Upper lobe of right lung (tissue), 1 donor: Measurements from ENCODE around the gene EXOG. TPM values are rescaled to one million over a fixed set of nuclear protein-coding genes. Genes with fewer than 3 reads are reported as not detected.
"Not testable (repeated sequence)": the region's sequence is repeated elsewhere in the genome, so short reads cannot be mapped to it uniquely, and the experiment has no call there.

ENCODE experiments used
- ATAC-seq: fragments of 200-7000 bp; cut with Tn5 transposase; one replicate; pipeline ENCODE4 v1.9.1; 2020; ENCODE audit warnings: mild to moderate bottlenecking, moderate library complexity
- DNase-seq: peaks from one replicate; pipeline ENCODE4 v3.0.0-alpha.2; 2020
- H3K27ac ChIP-seq: fragments of 200-600 bp; one replicate; pipeline ENCODE4 v1.8.0; 2022
- H3K27me3 ChIP-seq: fragments of 200-600 bp; one replicate; pipeline ENCODE4 v1.8.0; 2022; ENCODE audit warnings: mild to moderate bottlenecking
- H3K36me3 ChIP-seq: fragments of 200-600 bp; one replicate; pipeline ENCODE4 v1.8.0; 2022
- H3K4me1 ChIP-seq: fragments of 200-600 bp; one replicate; pipeline ENCODE4 v1.8.0; 2022
- H3K4me3 ChIP-seq: fragments of 200-600 bp; one replicate; pipeline ENCODE4 v1.8.0; 2022; ENCODE audit warnings: mild to moderate bottlenecking
- H3K9me3 ChIP-seq: fragments of 200-600 bp; one replicate; pipeline ENCODE4 v1.8.0; 2022
- intact Hi-C: fragments of 100-400 bp; cut with DNase I; formaldehyde crosslinking; loops from one replicate; pipeline ENCODE4 v1.11.0; 2022
- total RNA-seq: library from RNA; stranded (reverse); fragmentation: NEBNext Ultra II Directional; extraction: Animal tissue kit (Norgen Biotek cat#: 25700); gene quantifications from one replicate; pipeline ENCODE4 v1.2.1, GENCODE V29; 2021
- TF ChIP-seq, protein P1 (sequence below): fragments of 200-600 bp; IDR thresholded peaks from one replicate; pipeline ENCODE4 v1.8.0; 2022; ENCODE audit warnings: antibody characterized with exemption
- donor health status: DM: no; HTN: yes; CAD: no; lungs with severe emphysema.

Gene EXOG
- total RNA-seq, 1 donor from 2014 or later: 10.7 TPM

GRCh38 chr3:38566215-38566528 is 70.0 kb downstream of the EXOG start:
- Histone ChIP-seq H3K9me3 (no peaks in the 10 kb centered on the region), H3K27ac (no peak overlapping the region), H3K4me1 (no peaks in the 10 kb centered on the region), H3K36me3 (no peaks in the 10 kb centered on the region), H3K27me3 (no peaks in the 10 kb centered on the region), H3K4me3 (no peak overlapping the region)
- TF ChIP-seq, protein P1, sequence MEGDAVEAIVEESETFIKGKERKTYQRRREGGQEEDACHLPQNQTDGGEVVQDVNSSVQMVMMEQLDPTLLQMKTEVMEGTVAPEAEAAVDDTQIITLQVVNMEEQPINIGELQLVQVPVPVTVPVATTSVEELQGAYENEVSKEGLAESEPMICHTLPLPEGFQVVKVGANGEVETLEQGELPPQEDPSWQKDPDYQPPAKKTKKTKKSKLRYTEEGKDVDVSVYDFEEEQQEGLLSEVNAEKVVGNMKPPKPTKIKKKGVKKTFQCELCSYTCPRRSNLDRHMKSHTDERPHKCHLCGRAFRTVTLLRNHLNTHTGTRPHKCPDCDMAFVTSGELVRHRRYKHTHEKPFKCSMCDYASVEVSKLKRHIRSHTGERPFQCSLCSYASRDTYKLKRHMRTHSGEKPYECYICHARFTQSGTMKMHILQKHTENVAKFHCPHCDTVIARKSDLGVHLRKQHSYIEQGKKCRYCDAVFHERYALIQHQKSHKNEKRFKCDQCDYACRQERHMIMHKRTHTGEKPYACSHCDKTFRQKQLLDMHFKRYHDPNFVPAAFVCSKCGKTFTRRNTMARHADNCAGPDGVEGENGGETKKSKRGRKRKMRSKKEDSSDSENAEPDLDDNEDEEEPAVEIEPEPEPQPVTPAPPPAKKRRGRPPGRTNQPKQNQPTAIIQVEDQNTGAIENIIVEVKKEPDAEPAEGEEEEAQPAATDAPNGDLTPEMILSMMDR: no peak
- peak; percentile 52 for DNase-seq
- intact Hi-C loops: no loop called here
- no peak for ATAC-seq

GRCh38 chr3:38566794-38567193 is 70.7 kb downstream of the EXOG start:
- H3K27me3 ChIP-seq, H3K4me1 ChIP-seq, H3K4me3 ChIP-seq, H3K27ac ChIP-seq, H3K36me3 ChIP-seq, ATAC-seq, H3K9me3 ChIP-seq, intact Hi-C loops: not testable (repeated sequence)
- DNase-seq: peak; percentile 15

GRCh38 chr3:38567498-38567897 is 71.4 kb downstream of the EXOG start:
- TF ChIP-seq, protein P1: no peak
- intact Hi-C loops: no loop called here
- H3K36me3 ChIP-seq: no peaks in the 10 kb centered on the region
- H3K27ac ChIP-seq: no peak overlapping the region
- ATAC-seq (no peak), DNase-seq (peak; percentile 37)
- H3K4me1 ChIP-seq: no peaks in the 10 kb centered on the region
- H3K27me3 ChIP-seq: no peaks in the 10 kb centered on the region
- H3K4me3 ChIP-seq: no peak overlapping the region
- H3K9me3 ChIP-seq: no peaks in the 10 kb centered on the region

DNA sequence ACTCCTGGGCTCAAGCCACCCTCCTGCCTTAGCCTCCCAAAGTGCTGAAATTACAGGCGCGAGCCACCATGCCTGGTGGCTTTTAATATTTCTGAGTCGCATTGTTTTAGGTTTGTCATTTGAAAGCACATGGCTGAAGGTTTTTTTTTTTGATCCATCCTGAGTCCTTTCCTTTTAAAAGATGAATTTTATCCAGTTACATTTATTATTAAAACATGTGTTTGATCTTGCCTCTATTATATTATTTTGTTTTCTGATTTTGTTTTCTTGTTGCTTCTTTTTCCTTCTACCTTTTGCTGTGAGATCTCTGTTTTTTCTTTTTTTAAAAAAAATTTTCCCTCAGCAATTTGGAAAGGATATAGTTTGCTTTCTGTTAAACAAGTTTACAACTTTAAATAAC is 77.0 kb downstream of the EXOG start:
- ATAC-seq (no peak), DNase-seq (no peak)
- Histone ChIP-seq H3K4me3 (no peak overlapping the region), H3K27ac (no peak overlapping the region), H3K4me1 (no peaks in the 10 kb centered on the region), H3K36me3 (no peaks in the 10 kb centered on the region), H3K9me3 (no peaks in the 10 kb centered on the region), H3K27me3 (no peaks in the 10 kb centered on the region)
- intact Hi-C loops: no loop called here
- TF ChIP-seq, protein P1: no peak

GRCh38 chr3:38573556-38573955 is 77.4 kb downstream of the EXOG start:
- Histone ChIP-seq H3K27ac (no peak overlapping the region), H3K36me3 (no peaks in the 10 kb centered on the region), H3K4me3 (no peak overlapping the region), H3K9me3 (no peaks in the 10 kb centered on the region), H3K4me1 (no peaks in the 10 kb centered on the region), H3K27me3 (no peaks in the 10 kb centered on the region)
- TF ChIP-seq, protein P1: no peak
- DNase-seq: no peak
- no peak for ATAC-seq
- intact Hi-C loops: no loop called here

DNA sequence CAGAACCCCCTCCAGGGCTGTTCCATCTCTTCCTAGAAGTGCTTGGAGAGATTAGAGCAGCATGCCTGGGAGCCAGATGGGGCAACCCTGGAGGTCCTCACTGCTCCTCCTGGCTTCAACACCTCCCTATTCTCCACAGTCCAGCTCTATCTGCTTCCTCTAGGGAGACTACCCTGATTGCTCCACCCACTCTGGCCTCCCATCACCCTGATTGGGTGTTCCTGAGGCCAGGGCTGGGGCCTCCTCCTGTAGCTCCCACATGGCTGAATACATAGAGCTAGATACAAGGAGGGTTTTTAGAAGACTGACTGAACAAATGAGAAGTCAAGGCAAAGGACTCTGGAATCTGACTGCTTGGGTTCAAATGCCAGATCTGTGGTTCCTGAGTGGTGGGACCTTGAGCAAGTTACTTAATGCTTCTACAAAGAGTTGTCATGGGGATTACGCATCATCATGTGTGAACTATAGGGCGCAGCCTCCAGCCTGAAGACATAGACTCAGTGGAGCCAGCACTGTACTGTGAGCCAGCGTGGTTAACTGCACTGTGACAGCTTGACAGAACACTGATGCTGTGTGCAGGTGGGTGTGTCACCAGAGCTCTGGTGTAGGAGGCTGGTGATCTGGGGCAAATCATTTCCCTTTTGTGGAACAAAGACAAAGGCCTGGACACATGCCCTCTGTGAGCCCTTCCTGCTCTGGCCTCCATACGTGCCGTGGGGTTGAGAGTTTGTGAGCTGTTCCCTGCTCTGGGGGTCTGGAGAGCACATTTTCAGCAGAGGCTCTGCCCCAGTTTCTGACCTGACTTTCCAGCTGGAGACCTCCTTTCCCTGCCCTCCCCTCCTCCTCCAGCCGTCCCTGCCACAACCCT is 78.5 kb downstream of the EXOG start:
- TF ChIP-seq, protein P1: no peak
- no peak overlapping the region for H3K4me3 ChIP-seq

More for the DNA sequence above, 78.5 kb downstream of the EXOG start:
- DNase-seq (peak; percentile 42), ATAC-seq (no peak)
- Histone ChIP-seq H3K4me1 (no peaks in the 10 kb centered on the region), H3K9me3 (no peaks in the 10 kb centered on the region), H3K36me3 (no peaks in the 10 kb centered on the region), H3K27me3 (no peaks in the 10 kb centered on the region), H3K27ac (no peak overlapping the region)
- intact Hi-C loops: no loop called here
